ENCODE data around the gene FSTL3.
"Not testable (repeated sequence)": the region's sequence is repeated elsewhere in the genome, so short reads cannot be mapped to it uniquely, and the experiment has no call there.

FSTL3 gene

DNA sequence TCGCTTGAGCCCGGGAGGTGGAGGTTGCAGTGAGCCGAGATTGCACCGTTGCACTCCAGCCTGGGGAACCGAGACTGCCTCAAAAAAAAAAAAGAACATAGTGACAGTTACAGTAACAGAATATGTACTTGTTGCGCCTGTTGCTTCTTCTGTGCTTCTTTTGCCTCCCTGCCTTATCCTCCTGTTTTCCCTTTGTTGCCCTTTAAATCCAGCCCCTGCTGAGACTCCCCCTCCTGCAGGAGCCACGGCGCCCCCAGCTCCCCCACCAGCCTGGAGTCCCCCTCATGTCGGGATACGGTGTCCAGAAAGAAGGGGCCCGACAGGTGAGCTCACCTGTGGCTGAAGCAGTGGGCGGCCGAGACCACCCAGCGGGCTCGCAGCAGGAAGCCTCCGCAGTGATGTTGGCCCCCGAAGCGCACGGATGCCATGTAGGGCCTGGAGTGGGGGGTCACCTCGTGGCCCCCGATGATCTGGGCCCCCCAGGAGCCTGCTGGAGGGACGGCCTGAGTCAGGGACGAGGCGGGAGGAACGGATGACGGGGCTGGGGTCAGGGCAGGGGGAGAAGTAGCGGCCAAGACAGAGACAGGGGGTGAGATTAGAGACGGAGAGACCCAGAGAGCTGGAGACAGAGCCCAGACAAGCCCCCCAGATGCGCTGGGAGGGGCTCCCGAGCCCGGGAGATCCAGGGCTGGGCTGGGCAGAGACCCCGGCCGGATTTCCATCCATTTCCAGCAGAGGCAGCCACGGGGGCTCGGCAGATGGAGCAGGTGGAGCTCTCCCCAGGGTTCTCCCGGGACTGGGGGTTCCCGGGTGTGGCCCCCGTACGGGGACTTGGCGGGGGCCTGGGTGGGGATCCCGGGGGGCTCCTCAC is 18.5 kb downstream of the FSTL3 start:
- H3K4me3 ChIP-seq (ENCODE audit: low read depth, low read length), result no peak overlapping the region
- TF ChIP-seq, protein P1, sequence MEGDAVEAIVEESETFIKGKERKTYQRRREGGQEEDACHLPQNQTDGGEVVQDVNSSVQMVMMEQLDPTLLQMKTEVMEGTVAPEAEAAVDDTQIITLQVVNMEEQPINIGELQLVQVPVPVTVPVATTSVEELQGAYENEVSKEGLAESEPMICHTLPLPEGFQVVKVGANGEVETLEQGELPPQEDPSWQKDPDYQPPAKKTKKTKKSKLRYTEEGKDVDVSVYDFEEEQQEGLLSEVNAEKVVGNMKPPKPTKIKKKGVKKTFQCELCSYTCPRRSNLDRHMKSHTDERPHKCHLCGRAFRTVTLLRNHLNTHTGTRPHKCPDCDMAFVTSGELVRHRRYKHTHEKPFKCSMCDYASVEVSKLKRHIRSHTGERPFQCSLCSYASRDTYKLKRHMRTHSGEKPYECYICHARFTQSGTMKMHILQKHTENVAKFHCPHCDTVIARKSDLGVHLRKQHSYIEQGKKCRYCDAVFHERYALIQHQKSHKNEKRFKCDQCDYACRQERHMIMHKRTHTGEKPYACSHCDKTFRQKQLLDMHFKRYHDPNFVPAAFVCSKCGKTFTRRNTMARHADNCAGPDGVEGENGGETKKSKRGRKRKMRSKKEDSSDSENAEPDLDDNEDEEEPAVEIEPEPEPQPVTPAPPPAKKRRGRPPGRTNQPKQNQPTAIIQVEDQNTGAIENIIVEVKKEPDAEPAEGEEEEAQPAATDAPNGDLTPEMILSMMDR (IDR thresholded peaks at IDR 0.05; ENCODE audit: low read depth, low read length), result no peak

DNA sequence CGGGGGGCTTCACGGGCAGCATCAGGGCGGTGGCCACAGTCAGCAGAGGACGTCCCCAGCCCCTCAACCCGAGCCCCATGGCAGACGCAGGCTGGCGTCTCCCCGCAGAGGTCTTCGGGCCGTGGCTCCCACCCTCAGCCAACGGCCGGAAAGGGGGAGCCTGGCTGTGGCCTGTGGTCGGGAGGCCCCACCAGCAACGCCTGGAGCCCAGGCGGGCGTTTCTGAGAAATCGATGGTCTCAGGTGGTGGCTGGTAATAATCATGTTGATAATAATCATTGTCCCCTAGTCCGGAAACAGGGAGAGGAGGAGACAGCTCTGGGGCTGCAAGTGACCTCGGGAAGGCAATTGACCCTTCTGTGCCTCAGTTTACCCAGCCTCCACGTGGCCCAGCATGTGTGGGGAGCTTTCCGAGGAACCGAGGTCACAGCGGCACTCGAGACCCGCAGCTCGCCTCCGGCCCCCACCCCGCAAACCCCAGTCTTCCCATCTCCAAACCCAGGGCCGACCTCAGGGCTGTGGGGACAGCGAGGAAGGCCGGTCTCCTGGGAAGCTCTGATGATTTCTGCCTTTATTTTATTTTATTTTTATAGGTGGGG is 19.3 kb downstream of the FSTL3 start, which contains the start of gene PRSS57:
TSS of gene PRSS57 (minus strand) at position 101 of the 598 bp plus-strand sequence. CDS start at position 79, 22 bp downstream.
- no peak within 1 kb of the TSS for H3K4me3 ChIP-seq (ENCODE audit: low read depth, low read length)
- TF ChIP-seq, protein P1 (IDR thresholded peaks at IDR 0.05; ENCODE audit: low read depth, low read length), result no peak

DNA sequence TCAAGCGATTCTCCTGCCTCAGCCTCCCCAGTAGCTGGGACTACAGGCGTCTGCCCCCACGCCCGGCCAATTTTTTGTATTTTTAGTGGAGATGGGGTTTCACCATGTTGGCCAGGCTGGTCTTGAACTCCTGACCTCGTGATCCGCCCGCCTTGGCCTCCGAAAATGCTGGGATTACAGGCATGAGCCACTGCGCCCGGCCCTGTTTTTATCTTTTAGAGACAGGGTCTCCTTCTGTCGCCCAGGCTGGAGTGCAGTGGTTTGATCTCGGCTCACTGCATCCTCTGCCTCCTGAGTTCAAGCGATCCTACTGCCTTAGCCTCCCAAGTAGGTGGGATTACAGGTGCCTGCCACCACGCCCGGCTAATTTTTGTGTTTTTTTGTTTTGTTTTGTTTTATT is 22.3 kb downstream of the FSTL3 start:
- H3K4me3 ChIP-seq (ENCODE audit: low read depth, low read length), result not testable (repeated sequence)

DNA sequence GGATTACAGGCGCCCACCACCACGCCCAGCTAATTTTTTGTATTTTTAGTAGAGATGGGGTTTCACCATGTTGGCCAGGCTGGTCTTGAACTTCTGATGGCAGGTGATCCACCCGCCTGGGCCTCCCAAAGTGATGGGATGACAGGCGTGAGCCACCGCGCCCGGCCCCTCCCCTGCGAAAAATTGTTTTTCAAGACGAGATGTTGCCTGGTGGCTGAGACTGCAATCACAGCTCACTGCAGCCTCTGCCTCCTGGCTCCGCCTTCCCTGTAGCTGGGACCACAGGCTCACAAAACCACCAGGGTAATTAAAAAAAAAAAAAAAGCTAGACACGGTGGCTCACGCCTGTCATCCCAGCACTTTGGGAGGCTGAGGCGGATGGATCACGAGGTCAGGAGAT is 23.7 kb downstream of the FSTL3 start:
- not testable (repeated sequence) for H3K4me3 ChIP-seq (ENCODE audit: low read depth, low read length)

DNA sequence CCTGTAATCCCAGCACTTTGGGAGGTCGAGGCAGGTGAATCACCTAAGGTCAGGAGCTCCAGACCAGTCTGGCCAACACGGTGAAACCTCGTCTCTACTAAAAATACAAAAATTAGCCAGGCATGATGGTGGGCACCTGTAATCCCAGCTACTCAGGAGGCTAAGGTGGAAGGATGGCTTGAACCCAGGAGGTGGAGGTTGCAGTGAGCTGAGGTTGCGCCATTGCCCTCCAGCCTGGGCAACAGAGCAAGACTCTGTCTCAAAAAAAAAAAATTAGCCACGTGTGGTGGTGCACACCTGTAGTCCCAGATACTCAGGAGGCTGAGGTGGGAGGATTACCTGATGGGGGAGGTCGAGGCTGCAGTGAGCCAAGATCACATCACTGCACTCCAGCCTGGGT is 26.7 kb downstream of the FSTL3 start:
- not testable (repeated sequence) for H3K4me3 ChIP-seq (ENCODE audit: low read depth, low read length)

DNA sequence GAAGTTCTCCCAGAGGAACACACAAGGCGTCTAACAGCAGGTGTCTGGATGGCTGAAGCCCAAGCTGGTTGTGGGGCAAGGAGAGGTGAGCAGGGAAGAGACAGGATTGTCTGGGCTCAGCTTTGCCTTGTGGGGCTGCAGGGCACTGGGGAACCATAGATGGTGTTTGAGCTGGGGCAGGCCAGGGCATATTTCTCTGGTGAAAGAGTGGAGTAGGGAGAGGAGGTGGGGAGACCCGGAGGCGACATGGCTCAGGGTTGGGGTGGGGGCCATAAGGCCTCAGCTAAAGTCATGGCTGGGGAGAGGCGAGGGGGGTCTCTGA is 27.1 kb downstream of the FSTL3 start:
- no peak overlapping the region for H3K4me3 ChIP-seq (ENCODE audit: low read depth, low read length)
- TF ChIP-seq, protein P1 (IDR thresholded peaks at IDR 0.05; ENCODE audit: low read depth, low read length), result no peak

DNA sequence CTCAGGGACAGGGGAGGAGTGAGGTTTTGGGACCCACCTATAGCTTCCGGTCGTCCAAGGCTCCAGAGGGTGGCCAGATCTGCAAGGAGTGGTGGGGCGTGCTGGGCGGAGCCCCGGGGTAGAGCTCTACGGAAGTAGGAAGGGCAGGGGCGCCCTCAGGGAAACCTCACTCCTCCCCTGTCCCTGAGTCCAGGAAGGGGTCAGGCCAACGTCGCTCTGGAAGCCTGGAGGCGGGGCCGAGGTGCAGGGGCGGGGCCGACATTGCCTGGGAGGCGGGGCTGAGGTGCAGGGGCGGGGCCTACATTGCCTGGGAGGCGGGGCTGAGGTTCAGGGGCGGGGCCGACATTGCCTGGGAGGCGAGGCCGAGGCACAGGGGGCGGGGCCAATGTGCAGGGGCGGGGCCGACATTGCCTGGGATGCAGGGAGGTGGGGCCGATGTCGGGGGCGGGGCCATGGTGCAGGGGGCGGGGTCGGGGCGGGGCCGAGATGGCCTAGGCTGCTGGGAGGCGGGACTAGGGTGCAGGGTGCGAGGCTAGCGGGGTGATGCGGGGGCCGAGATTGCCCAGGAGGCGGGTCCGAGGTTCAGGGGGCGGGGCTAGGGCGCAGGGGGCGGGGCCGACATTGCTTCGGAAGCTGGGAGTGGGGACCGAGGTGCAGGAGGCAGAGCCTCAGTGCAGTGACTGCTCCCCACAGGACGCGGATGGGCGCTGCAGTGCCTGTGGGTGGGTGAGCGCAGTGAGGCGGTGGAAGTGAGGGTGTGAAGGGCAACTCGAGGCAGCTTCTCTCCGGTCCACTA is 27.7 kb downstream of the FSTL3 start:
- TF ChIP-seq, protein P1 (IDR thresholded peaks at IDR 0.05; ENCODE audit: low read depth, low read length), result no peak
- no peak overlapping the region for H3K4me3 ChIP-seq (ENCODE audit: low read depth, low read length)

DNA sequence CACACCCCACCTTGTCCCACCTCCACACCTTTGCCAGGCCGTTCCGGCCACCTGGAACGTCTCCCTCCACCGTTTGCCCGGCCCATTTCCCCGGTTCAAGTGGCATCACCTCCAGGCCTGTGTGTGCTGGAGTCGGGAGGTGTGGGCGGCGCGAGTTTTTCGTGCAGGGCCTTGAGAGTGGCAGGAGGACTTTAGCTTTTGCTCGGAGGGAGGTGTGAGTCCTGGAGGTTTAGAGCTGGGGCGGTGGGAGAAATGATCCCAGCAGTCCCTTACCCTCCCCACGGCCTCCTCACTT is 28.2 kb downstream of the FSTL3 start:
- TF ChIP-seq, protein P1 (IDR thresholded peaks at IDR 0.05; ENCODE audit: low read depth, low read length), result no peak
- no peak overlapping the region for H3K4me3 ChIP-seq (ENCODE audit: low read depth, low read length)
